NK-92 (cell line): ENCODE measurements around the gene FAM117A.

Experiments
- DNase-seq: peaks from one replicate; lab custom pipeline; 2025; ENCODE audit not compliant: unreplicated experiment; lab: John Stamatoyannopoulos, UW

Gene FAM117A

GRCh38 chr17:49708515-49709183 is 55.3 kb downstream of the FAM117A start:
- DNase-seq: no peak

- DNase-seq: peak; percentile 73
These were observed 56.1 kb downstream of the FAM117A start, which contains the start of gene SLC35B1 for GRCh38 chr17:49707608-49708514. SLC35B1 (minus strand) TSS chr17:49707964; CDS start chr17:49707833, 131 bp downstream.

- DNase-seq: no peak
These were observed 56.7 kb downstream of the FAM117A start for GRCh38 chr17:49707246-49707607.

GRCh38 chr17:49705254-49705653 is 58.7 kb downstream of the FAM117A start:
- no peak for DNase-seq

- DNase-seq: no peak
These were observed 60.2 kb downstream of the FAM117A start for GRCh38 chr17:49703557-49704277.

- no peak for DNase-seq
These were observed 63.0 kb downstream of the FAM117A start for GRCh38 chr17:49700960-49701359.

GRCh38 chr17:49699966-49700575 is 63.9 kb downstream of the FAM117A start:
- DNase-seq: no peak

- DNase-seq: no peak
These were observed 65.9 kb downstream of the FAM117A start for GRCh38 chr17:49698005-49698404.

GRCh38 chr17:49696233-49696761 is 67.6 kb downstream of the FAM117A start:
- no peak for DNase-seq

GRCh38 chr17:49695698-49696232 is 68.2 kb downstream of the FAM117A start:
- no peak for DNase-seq

GRCh38 chr17:49694847-49695697 is 68.9 kb downstream of the FAM117A start:
- no peak for DNase-seq

GRCh38 chr17:49692751-49693150 is 71.2 kb downstream of the FAM117A start:
- DNase-seq: no peak

GRCh38 chr17:49691677-49692191 is 72.2 kb downstream of the FAM117A start:
- no peak for DNase-seq

GRCh38 chr17:49691086-49691676 is 72.8 kb downstream of the FAM117A start:
- no peak for DNase-seq

GRCh38 chr17:49690256-49690655 is 73.7 kb downstream of the FAM117A start:
- DNase-seq: no peak

- DNase-seq: no peak
These were observed 75.1 kb downstream of the FAM117A start for GRCh38 chr17:49688848-49689247.

GRCh38 chr17:49687878-49688491 is 75.9 kb downstream of the FAM117A start:
- no peak for DNase-seq

- no peak for DNase-seq
These were observed 82.6 kb downstream of the FAM117A start for GRCh38 chr17:49681106-49681979.
